GM18499 (cell line): ENCODE results near the gene LARP6.
"Not testable (repeated sequence)": the region's sequence is repeated elsewhere in the genome, so short reads cannot be mapped to it uniquely, and the experiment has no call there.

Experiments used
- ATAC-seq: cut with Tn5 transposase; IDR thresholded peaks from one replicate; pipeline ENCODE4 v1.9.1; 2021; ENCODE audit warnings: moderate number of reproducible peaks; ENCODE audit not compliant: insufficient read depth, unreplicated experiment

Gene LARP6

GRCh38 chr15:70859322-70859908 is 5.5 kb upstream of the LARP6 start:
- ATAC-seq = no peak

GRCh38 chr15:70858614-70859321 is 4.8 kb upstream of the LARP6 start:
- ATAC-seq = not testable (repeated sequence)

GRCh38 chr15:70857562-70858285 is 3.8 kb upstream of the LARP6 start:
- ATAC-seq = no peak

GRCh38 chr15:70856884-70857561 is 3.1 kb upstream of the LARP6 start:
- ATAC-seq = no peak

- no peak for ATAC-seq
These were observed 2.4 kb upstream of the LARP6 start for GRCh38 chr15:70856177-70856883.

GRCh38 chr15:70855764-70856163 is 1.8 kb upstream of the LARP6 start:
- no peak for ATAC-seq

- no peak for ATAC-seq
These were observed 664 bp upstream of the LARP6 start for GRCh38 chr15:70854666-70854976.

GRCh38 chr15:70853318-70853972 is 512 bp downstream of the LARP6 start:
- no peak for ATAC-seq

- ATAC-seq = no peak
These were observed 1.2 kb downstream of the LARP6 start for GRCh38 chr15:70852501-70853317.

GRCh38 chr15:70851889-70852288 is 2.1 kb downstream of the LARP6 start:
- no peak for ATAC-seq

GRCh38 chr15:70845602-70846360 is 8.2 kb downstream of the LARP6 start:
- no peak for ATAC-seq

GRCh38 chr15:70837476-70837875 is 16.5 kb downstream of the LARP6 start:
- ATAC-seq = no peak

- no peak for ATAC-seq
These were observed 18.1 kb downstream of the LARP6 start for GRCh38 chr15:70835841-70836240.

GRCh38 chr15:70835415-70835814 is 18.5 kb downstream of the LARP6 start:
- no peak for ATAC-seq

- no peak for ATAC-seq
These were observed 19.0 kb downstream of the LARP6 start for GRCh38 chr15:70834999-70835398.

GRCh38 chr15:70833861-70834765 is 19.8 kb downstream of the LARP6 start:
- no peak for ATAC-seq

- no peak for ATAC-seq
These were observed 20.5 kb downstream of the LARP6 start for GRCh38 chr15:70833422-70833821.
